BLaER1 treated with 17β-estradiol and CSF1 and Interleukin-3, amounts not matched to agents 10 nM and 100 nM (cell line): ENCODE measurements around the gene TYSND1.

ENCODE experiments used
- H3K27ac ChIP-seq, 11 experiments: shearing (Covaris generic); formaldehyde crosslinking; 2 replicates each; pipeline ENCODE4 v1.8.1; 2022
- H3K27me3 ChIP-seq, 11 experiments: shearing (Covaris generic); formaldehyde crosslinking; 2 replicates each; pipeline ENCODE4 v1.8.1; 2022
- H3K36me3 ChIP-seq, 11 experiments: shearing (Covaris generic); formaldehyde crosslinking; 2 replicates each; pipeline ENCODE4 v1.8.1; 2022
- H3K4me1 ChIP-seq, 10 experiments: shearing (Covaris generic); formaldehyde crosslinking; 2 replicates each; pipeline ENCODE4 v1.8.1; 2022
- H3K4me2 ChIP-seq, 11 experiments: shearing (Covaris generic); formaldehyde crosslinking; 2 replicates each; pipeline ENCODE4 v1.8.1; 2022
- H3K4me3 ChIP-seq, 10 experiments: shearing (Covaris generic); formaldehyde crosslinking; 2 replicates each; pipeline ENCODE4 v1.8.1; 2022
- H3K9ac ChIP-seq, 11 experiments: shearing (Covaris generic); formaldehyde crosslinking; 2 replicates each; pipeline ENCODE4 v1.8.1; 2022
- H3K9me3 ChIP-seq, 11 experiments: shearing (Covaris generic); formaldehyde crosslinking; replicated peaks in 1 of 11; 2 replicates each; pipeline ENCODE4 v1.8.1; 2022
- H4K20me1 ChIP-seq, 11 experiments: shearing (Covaris generic); formaldehyde crosslinking; 2 replicates each; pipeline ENCODE4 v1.8.1; 2022
- Cebpa-rat ChIP-seq, 11 experiments: shearing (Covaris generic); IDR thresholded peaks; 2 replicates each; pipeline ENCODE4 v1.8.1; 2022

The TYSND1 gene

GRCh38 chr10:70135046-70135445 is 11.5 kb downstream of the TYSND1 start:
- H3K4me2 ChIP-seq: no peak overlapping the region
- no peak overlapping the region for H3K4me3 ChIP-seq
- TF ChIP-seq Cebpa-rat (IDR thresholded peaks at IDR 0.05): no peak
- H3K9ac ChIP-seq: no peak overlapping the region
- H4K20me1 ChIP-seq: no peaks in the 10 kb centered on the region; a peak in 1 of 22 replicates
- peaks cover 0 to 25% (median 14%) of the 10 kb centered on the region in 11 experiments; a peak in 15 of 22 replicates for H3K36me3 ChIP-seq
- H3K4me1 ChIP-seq: peaks cover 26 to 46% (median 34%) of the 10 kb centered on the region in 10 experiments
- peaks cover 0 to 29% (median 25%) of the 10 kb centered on the region in 11 experiments; a peak in 17 of 22 replicates for H3K27me3 ChIP-seq
- H3K9me3 ChIP-seq: no peaks in the 10 kb centered on the region
- no peak overlapping the region for H3K27ac ChIP-seq

- peak within 1 kb of the TSS; percentile 57 to 90 (median 82) for H3K27ac ChIP-seq
- H3K4me3 ChIP-seq: peak within 1 kb of the TSS; percentile 63 to 79 (median 70)
- peaks cover 0 to 29% (median 25%) of the 10 kb centered on the region in 11 experiments; a peak in 17 of 22 replicates for H3K27me3 ChIP-seq
- no peaks in the 10 kb centered on the region for H3K9me3 ChIP-seq
- peak within 1 kb of the TSS; percentile 74 to 88 (median 83) for H3K9ac ChIP-seq
- H3K36me3 ChIP-seq: peaks cover 0 to 13% (median 0%) of the 10 kb centered on the region in 11 experiments; a peak in 2 of 22 replicates
- H3K4me1 ChIP-seq: peaks cover 26 to 47% (median 36%) of the 10 kb centered on the region in 10 experiments
- TF ChIP-seq Cebpa-rat (IDR thresholded peaks at IDR 0.05): no peak
- peak within 1 kb of the TSS; percentile 90 to 99 (median 97) for H3K4me2 ChIP-seq
- H4K20me1 ChIP-seq: peaks cover 0 to 13% (median 0%) of the 10 kb centered on the region in 11 experiments; a peak in 4 of 22 replicates
Measured at GRCh38 chr10:70132098-70133029, 14.1 kb downstream of the TYSND1 start, which contains the start of gene AIFM2. Gene AIFM2, minus strand, starts transcription at chr10:70132825. Its CDS starts 8,741 bp downstream, at chr10:70124084.

- peak overlapping the region; percentile 63 to 79 (median 70) for H3K4me3 ChIP-seq
- peak overlapping the region in 8 of 11 experiments; percentile 7 to 90 (median 82); a peak in 14 of 22 replicates for H3K27ac ChIP-seq
- H3K36me3 ChIP-seq: peaks cover 0 to 14% (median 0%) of the 10 kb centered on the region in 11 experiments; a peak in 2 of 22 replicates
Measured at GRCh38 chr10:70131560-70131937, 15.0 kb downstream of the TYSND1 start.

GRCh38 chr10:70130878-70131559 is 15.5 kb downstream of the TYSND1 start:
- peaks cover 0 to 19% (median 0%) of the 10 kb centered on the region in 11 experiments; a peak in 4 of 22 replicates for H4K20me1 ChIP-seq
- peak overlapping the region in 8 of 11 experiments; percentile 3 to 90 (median 78); a peak in 16 of 22 replicates for H3K27ac ChIP-seq
- H3K27me3 ChIP-seq: peaks cover 0 to 29% (median 25%) of the 10 kb centered on the region in 11 experiments; a peak in 17 of 22 replicates
- peak overlapping the region; percentile 90 to 99 (median 97) for H3K4me2 ChIP-seq
- TF ChIP-seq Cebpa-rat (IDR thresholded peaks at IDR 0.05): peak in 6 of 11 experiments; percentile 8 to 76 (median 45); a peak in 7 of 22 replicates
- peaks cover 34 to 55% (median 43%) of the 10 kb centered on the region in 10 experiments for H3K4me1 ChIP-seq
- peak overlapping the region in 9 of 11 experiments; percentile 74 to 88 (median 83); a peak in 14 of 22 replicates for H3K9ac ChIP-seq
- H3K9me3 ChIP-seq: no peaks in the 10 kb centered on the region
- H3K4me3 ChIP-seq: peak overlapping the region in 9 of 10 experiments; percentile 66 to 79 (median 70); a peak in 14 of 20 replicates
- peaks cover 0 to 14% (median 0%) of the 10 kb centered on the region in 11 experiments; a peak in 2 of 22 replicates for H3K36me3 ChIP-seq

More at GRCh38 chr10:70131560-70131937, 15.0 kb downstream of the TYSND1 start:
- peaks cover 0 to 19% (median 0%) of the 10 kb centered on the region in 11 experiments; a peak in 4 of 22 replicates for H4K20me1 ChIP-seq
- H3K9me3 ChIP-seq: no peaks in the 10 kb centered on the region
- H3K4me2 ChIP-seq: peak overlapping the region; percentile 90 to 99 (median 97)
- H3K9ac ChIP-seq: peak overlapping the region; percentile 74 to 88 (median 83); a peak in 21 of 22 replicates
- H3K4me1 ChIP-seq: peaks cover 28 to 50% (median 38%) of the 10 kb centered on the region in 10 experiments
- H3K27me3 ChIP-seq: peaks cover 0 to 29% (median 25%) of the 10 kb centered on the region in 11 experiments; a peak in 17 of 22 replicates
- no peak for TF ChIP-seq Cebpa-rat (IDR thresholded peaks at IDR 0.05)

GRCh38 chr10:70126700-70127395 is 19.7 kb downstream of the TYSND1 start:
- TF ChIP-seq Cebpa-rat (IDR thresholded peaks at IDR 0.05): no peak
- H3K36me3 ChIP-seq: peaks cover 0 to 35% (median 9%) of the 10 kb centered on the region in 11 experiments; a peak in 13 of 22 replicates
- H3K27me3 ChIP-seq: peaks cover 0 to 10% (median 7%) of the 10 kb centered on the region in 11 experiments; a peak in 15 of 22 replicates
- peaks cover 30 to 63% (median 50%) of the 10 kb centered on the region in 10 experiments for H3K4me1 ChIP-seq
- H3K9ac ChIP-seq: 0 out of 22 replicates have a peak overlapping the region, but pooled peaks of 1 of the 11 experiments have one; percentile 65
- peaks cover 0 to 11% (median 0%) of the 10 kb centered on the region in 11 experiments; a peak in 3 of 22 replicates for H3K9me3 ChIP-seq
- peaks cover 0 to 25% (median 0%) of the 10 kb centered on the region in 11 experiments; a peak in 5 of 22 replicates for H4K20me1 ChIP-seq
- H3K4me2 ChIP-seq: peak overlapping the region; percentile 41 to 89 (median 72)
- H3K4me3 ChIP-seq: no peak overlapping the region
- peak overlapping the region in 7 of 11 experiments; percentile 36 to 71 (median 50); a peak in 12 of 22 replicates for H3K27ac ChIP-seq

GRCh38 chr10:70125918-70126552 is 20.5 kb downstream of the TYSND1 start:
- no peak for TF ChIP-seq Cebpa-rat (IDR thresholded peaks at IDR 0.05)
- H3K27ac ChIP-seq: peak overlapping the region in 8 of 11 experiments; percentile 39 to 71 (median 50); a peak in 14 of 22 replicates
- peaks cover 0 to 40% (median 11%) of the 10 kb centered on the region in 11 experiments; a peak in 15 of 22 replicates for H3K36me3 ChIP-seq
- H4K20me1 ChIP-seq: peaks cover 0 to 25% (median 0%) of the 10 kb centered on the region in 11 experiments; a peak in 5 of 22 replicates
- peaks cover 0 to 11% (median 0%) of the 10 kb centered on the region in 11 experiments; a peak in 3 of 22 replicates for H3K9me3 ChIP-seq
- peaks cover 0 to 1% (median 0%) of the 10 kb centered on the region in 11 experiments; a peak in 3 of 22 replicates for H3K27me3 ChIP-seq
- H3K4me2 ChIP-seq: peak overlapping the region; percentile 41 to 89 (median 72)
- H3K4me1 ChIP-seq: peaks cover 22 to 55% (median 42%) of the 10 kb centered on the region in 10 experiments
- H3K4me3 ChIP-seq: peak overlapping the region in 1 of 10 experiments; percentile 25; a peak in 1 of 20 replicates
- peak overlapping the region in 7 of 11 experiments; percentile 4 to 65 (median 41); a peak in 11 of 22 replicates for H3K9ac ChIP-seq

- Histone ChIP-seq H3K4me2 (peak overlapping the region in 2 of 11 experiments; percentile 13 to 19; a peak in 1 of 22 replicates), H3K27me3 (no peaks in the 10 kb centered on the region), H3K9ac (no peak overlapping the region), H3K36me3 (peaks cover 0 to 52% (median 20%) of the 10 kb centered on the region in 11 experiments; a peak in 18 of 22 replicates), H3K27ac (peak overlapping the region in 2 of 11 experiments; percentile 32 to 71; a peak in 2 of 22 replicates), H3K4me3 (no peak overlapping the region), H3K4me1 (peaks cover 14 to 45% (median 33%) of the 10 kb centered on the region in 10 experiments), H4K20me1 (peaks cover 0 to 25% (median 0%) of the 10 kb centered on the region in 11 experiments; a peak in 5 of 22 replicates), H3K9me3 (peaks cover 0 to 11% (median 0%) of the 10 kb centered on the region in 11 experiments; a peak in 3 of 22 replicates)
- no peak for TF ChIP-seq Cebpa-rat (IDR thresholded peaks at IDR 0.05)
Measured at GRCh38 chr10:70124918-70125317, 21.6 kb downstream of the TYSND1 start.
